DMS 273 treated with DMSO at 0.1 percent for 48 hours (cell line): ENCODE results near the gene MX1.

Experiments
- DNase-seq: peaks from one replicate; lab custom pipeline; 2025; lab: John Stamatoyannopoulos, UW

The MX1 gene

DNA sequence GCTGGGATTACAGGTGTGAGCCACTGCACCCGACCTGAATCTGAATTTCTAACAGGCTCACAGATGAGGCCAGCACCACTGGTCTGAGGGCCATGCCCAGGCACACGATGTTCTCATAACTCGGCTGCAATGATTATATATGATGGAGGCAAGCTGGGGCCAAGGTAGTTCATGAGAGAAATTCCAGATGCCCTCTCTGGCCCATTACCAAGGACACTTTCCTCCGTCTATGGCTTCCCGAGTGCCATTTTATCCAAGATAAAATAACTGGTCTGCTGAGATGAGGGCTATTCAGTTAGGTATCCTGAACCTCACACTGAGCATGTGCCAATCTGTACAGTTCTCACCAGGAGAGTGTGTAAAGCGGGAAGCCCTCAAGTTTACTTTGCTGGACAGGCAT is 65.4 kb downstream of the MX1 start:
- no peak for DNase-seq

DNA sequence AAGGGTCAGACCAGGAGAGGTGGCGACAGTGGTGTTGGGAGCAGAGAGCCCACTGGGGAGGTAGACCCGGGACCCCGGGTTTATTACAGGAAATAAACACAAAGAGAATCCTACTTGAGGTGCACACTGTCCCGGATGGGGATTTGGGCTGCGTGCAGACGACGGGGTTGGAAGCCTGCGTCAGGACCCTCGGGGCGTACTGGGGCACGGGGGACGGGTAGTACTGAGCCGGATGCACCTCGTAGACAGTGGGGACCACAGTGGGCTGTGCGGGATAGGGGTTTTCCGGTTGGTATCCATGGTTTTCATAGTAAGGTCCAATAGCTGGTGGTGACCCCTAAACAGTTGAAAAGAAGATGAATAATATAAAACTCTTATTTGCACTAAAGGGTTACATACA is 68.2 kb downstream of the MX1 start:
- DNase-seq, result no peak

- DNase-seq, result no peak
Measured at GRCh38 chr21:41497008-41497407, 71.0 kb downstream of the MX1 start.

GRCh38 chr21:41497788-41498187 is 71.7 kb downstream of the MX1 start:
- DNase-seq, result no peak

GRCh38 chr21:41499920-41500319 is 73.9 kb downstream of the MX1 start:
- DNase-seq, result no peak

- no peak for DNase-seq
Measured at GRCh38 chr21:41500363-41500762, 74.3 kb downstream of the MX1 start.

DNA sequence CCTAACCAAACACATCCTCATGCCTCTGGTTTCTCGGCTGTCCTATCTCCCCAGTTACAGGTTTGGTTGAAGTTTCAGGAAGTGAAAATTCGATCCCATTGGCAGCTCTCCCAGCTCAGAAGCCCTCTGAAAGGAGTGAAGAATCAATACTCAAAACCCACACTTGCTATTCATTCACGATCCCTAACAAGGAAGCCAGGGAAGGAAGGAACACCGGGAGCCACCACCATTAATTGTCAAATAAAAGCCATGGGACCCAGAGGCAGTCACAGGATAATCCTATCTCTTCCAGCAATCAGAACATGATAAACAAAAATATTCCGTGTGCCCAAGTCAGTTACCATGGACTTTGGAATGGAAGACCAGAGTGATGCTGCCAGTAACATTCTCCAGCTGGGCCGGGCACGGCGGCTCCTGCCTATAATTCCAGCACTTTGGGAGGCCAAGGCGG is 74.9 kb downstream of the MX1 start:
- DNase-seq, result no peak

DNA sequence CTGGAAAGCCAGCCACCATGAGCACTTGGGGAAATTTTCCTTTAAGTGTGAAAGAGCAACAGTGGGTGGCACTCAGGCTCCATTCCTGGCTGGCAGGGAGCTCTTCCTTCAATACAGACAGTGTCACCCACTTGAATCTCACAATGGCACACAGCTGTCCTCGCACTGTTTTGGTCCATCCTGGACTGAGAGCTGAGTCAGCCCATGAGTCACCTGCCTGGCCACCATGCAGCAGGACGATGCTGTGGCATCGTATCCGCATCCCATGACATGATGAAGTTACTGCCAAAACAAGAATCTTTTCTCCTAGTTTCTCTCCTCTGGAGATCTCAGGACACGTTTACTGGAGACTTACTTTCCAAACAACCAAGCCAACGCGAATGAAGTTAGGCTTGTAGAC is 75.9 kb downstream of the MX1 start:
- no peak for DNase-seq

DNA sequence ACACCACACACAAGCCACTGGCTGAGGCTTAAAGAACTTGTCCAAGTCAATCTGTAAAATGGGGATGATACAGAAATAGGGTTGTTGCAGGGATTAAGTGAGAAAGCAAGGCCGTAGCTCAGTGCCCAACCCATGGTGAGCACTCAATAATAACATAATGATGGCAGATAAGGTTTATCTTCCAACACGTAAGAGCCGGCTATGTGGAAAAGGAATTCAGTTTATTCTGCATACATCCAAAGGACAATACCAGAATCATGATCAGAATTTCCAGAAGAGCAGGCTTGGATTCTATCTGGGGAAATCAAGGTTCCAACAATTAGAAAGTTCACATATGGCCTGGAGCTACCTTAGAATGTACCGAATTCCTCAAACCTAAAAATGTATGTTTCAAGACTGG is 77.3 kb downstream of the MX1 start:
- no peak for DNase-seq

DNA sequence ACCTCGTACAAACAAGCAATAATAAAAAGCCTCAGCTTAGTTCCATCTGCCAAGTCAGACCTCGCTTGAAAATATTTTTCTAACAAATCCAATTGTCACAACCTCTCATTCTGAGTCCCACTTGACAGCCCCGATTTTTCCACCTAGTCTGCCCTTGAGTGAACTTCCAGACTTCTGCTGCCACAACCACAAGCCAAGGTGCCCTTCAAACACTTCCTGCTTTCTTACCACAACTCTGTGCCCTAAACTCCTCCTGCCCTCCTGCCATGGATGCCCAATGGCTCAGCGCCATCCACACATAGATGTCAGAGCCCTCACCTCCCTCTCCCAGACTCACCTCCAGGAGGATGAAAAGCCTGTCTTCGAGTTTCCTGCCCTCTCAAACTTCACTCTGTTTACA is 78.0 kb downstream of the MX1 start:
- DNase-seq, result no peak

DNA sequence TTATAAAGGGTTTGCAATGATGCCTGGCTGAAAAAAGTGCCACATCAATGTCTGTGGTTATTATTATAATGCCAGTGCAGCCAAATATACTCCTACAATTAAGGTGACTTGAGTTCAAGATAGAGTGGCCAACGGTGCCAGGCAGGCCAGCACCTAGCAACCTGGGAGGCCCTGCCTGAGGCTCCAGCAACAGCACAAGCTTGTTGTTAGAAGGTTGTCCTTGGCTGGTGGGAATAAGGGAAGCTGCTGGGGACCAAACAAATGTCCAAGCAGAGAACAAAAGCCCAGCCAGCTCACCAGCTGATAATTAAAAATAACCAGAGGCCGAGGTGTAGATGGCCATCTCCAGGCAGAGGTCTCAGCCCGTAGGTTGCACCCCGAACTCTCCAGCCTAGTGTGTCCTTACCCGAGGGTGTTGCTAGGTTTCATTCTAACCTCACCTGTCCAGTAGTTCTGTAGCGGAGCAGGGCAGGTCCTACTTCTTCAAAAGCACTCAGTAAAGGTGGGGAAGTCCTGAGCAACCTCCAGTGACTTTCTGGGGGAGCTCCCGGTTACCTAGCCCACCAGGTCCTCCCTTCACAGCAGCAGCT is 80.1 kb downstream of the MX1 start:
- DNase-seq, result no peak

GRCh38 chr21:41506611-41507520 is 80.8 kb downstream of the MX1 start:
- DNase-seq, result no peak

- no peak for DNase-seq
Measured at GRCh38 chr21:41507521-41508414, 81.7 kb downstream of the MX1 start, which contains the start of gene TMPRSS2. Gene TMPRSS2, minus strand, starts transcription at chr21:41508158. Its CDS starts 10,025 bp downstream, at chr21:41498133.

GRCh38 chr21:41508415-41509144 is 82.5 kb downstream of the MX1 start:
- no peak for DNase-seq
